Measurements from ENCODE around the gene ANKRD40CL.

- TF ChIP-seq, protein P1, sequence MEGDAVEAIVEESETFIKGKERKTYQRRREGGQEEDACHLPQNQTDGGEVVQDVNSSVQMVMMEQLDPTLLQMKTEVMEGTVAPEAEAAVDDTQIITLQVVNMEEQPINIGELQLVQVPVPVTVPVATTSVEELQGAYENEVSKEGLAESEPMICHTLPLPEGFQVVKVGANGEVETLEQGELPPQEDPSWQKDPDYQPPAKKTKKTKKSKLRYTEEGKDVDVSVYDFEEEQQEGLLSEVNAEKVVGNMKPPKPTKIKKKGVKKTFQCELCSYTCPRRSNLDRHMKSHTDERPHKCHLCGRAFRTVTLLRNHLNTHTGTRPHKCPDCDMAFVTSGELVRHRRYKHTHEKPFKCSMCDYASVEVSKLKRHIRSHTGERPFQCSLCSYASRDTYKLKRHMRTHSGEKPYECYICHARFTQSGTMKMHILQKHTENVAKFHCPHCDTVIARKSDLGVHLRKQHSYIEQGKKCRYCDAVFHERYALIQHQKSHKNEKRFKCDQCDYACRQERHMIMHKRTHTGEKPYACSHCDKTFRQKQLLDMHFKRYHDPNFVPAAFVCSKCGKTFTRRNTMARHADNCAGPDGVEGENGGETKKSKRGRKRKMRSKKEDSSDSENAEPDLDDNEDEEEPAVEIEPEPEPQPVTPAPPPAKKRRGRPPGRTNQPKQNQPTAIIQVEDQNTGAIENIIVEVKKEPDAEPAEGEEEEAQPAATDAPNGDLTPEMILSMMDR (IDR thresholded peaks at IDR 0.05): no peak
- TF ChIP-seq POLR2A (IDR thresholded peaks at IDR 0.05): no peak
Observed at GRCh38 chr17:50728112-50728429, 39.2 kb downstream of the ANKRD40CL start.

All from esophagus squamous epithelium (tissue), 4 donors.